ENCODE results near the gene TMEM120B.

Gene TMEM120B

GRCh38 chr12:121793838-121794533, 81.4 kb downstream of the TMEM120B start:
- DNase-seq: peak; percentile 92 to 93

- no peak for DNase-seq
Observed at GRCh38 chr12:121794534-121795033, 82.0 kb downstream of the TMEM120B start.

GRCh38 chr12:121795034-121795968, 82.7 kb downstream of the TMEM120B start:
- peak; percentile 81 to 84 for DNase-seq

- no peak for DNase-seq
Observed at GRCh38 chr12:121796855-121797751, 84.6 kb downstream of the TMEM120B start.

- DNase-seq: no peak
Observed at GRCh38 chr12:121797937-121798786, 85.6 kb downstream of the TMEM120B start.

- no peak for DNase-seq
Observed at GRCh38 chr12:121798787-121799155, 86.2 kb downstream of the TMEM120B start.

GRCh38 chr12:121799156-121799841, 86.7 kb downstream of the TMEM120B start:
- DNase-seq: no peak

- DNase-seq: peak; percentile 71 to 73
Observed at GRCh38 chr12:121799842-121800693, 87.5 kb downstream of the TMEM120B start.

- DNase-seq: peak; percentile 59 to 66
Observed at GRCh38 chr12:121800694-121801594, 88.4 kb downstream of the TMEM120B start.

- no peak for DNase-seq
Observed at GRCh38 chr12:121801595-121802484, 89.3 kb downstream of the TMEM120B start.

GRCh38 chr12:121802485-121802842, 89.9 kb downstream of the TMEM120B start:
- DNase-seq: no peak

GRCh38 chr12:121802843-121803698, 90.5 kb downstream of the TMEM120B start:
- DNase-seq: peak; percentile 83

- no peak for DNase-seq
Observed at GRCh38 chr12:121803861-121804416, 91.4 kb downstream of the TMEM120B start, which contains the start of gene SETD1B. Gene SETD1B, plus strand, starts transcription at chr12:121804009. Its CDS starts 729 bp downstream, at chr12:121804738.

GRCh38 chr12:121804417-121805111, 92.0 kb downstream of the TMEM120B start:
- peak in 1 of 2 experiments; percentile 60 for DNase-seq

GRCh38 chr12:121805171-121806008, 92.8 kb downstream of the TMEM120B start:
- DNase-seq: no peak
